Suprapubic skin (tissue), 4 donors: ENCODE data around the gene CD14. TPM values are rescaled to one million over a fixed set of nuclear protein-coding genes. Genes with fewer than 3 reads are reported as not detected.
"Not testable (repeated sequence)": the region's sequence is repeated elsewhere in the genome, so short reads cannot be mapped to it uniquely, and the experiment has no call there.

Experiments used
- DNase-seq, 2 donors: peaks; one replicate each; pipeline ENCODE4 v3.0.0-alpha.2; 2019; ENCODE audit warnings: low spot score in 2 of 2
- H3K27ac ChIP-seq: fragments of 200-600 bp; sonication (generic); one replicate; pipeline ENCODE4 v1.5.1; 2019
- H3K27me3 ChIP-seq: fragments of 200-600 bp; sonication (generic); one replicate; pipeline ENCODE4 v1.5.1; 2019
- H3K36me3 ChIP-seq: fragments of 200-600 bp; sonication (generic); one replicate; pipeline ENCODE4 v1.5.1; 2019
- H3K4me1 ChIP-seq: fragments of 200-600 bp; sonication (generic); one replicate; pipeline ENCODE4 v1.5.1; 2019
- H3K4me3 ChIP-seq: fragments of 200-600 bp; sonication (generic); one replicate; pipeline ENCODE4 v1.5.1; 2019; ENCODE audit warnings: mild to moderate bottlenecking
- H3K9me3 ChIP-seq: fragments of 200-600 bp; sonication (generic); one replicate; pipeline ENCODE4 v1.5.1; 2019
- CTCF ChIP-seq, 2 donors: fragments of 200-600 bp in 1 of 2; fragments of 450-650 bp in 1 of 2; sonication (generic) in 1 of 2; IDR thresholded peaks; one replicate each; pipeline ENCODE4 v1.5.1; 2016 to 2019; ENCODE audit warnings: antibody characterized with exemption in 2 of 2, mild to moderate bottlenecking in 1 of 2, moderate library complexity in 1 of 2
- EP300 ChIP-seq: sonication (generic); formaldehyde crosslinking; IDR thresholded peaks from one replicate; pipeline ENCODE4 v1.6.1; 2017; ENCODE audit warnings: antibody characterized with exemption
- POLR2A ChIP-seq, 2 donors: fragments of 450-650 bp; IDR thresholded peaks; one replicate each; pipeline ENCODE4 v1.6.1; 2017; ENCODE audit warnings: antibody characterized with exemption in 2 of 2, mild to moderate bottlenecking in 2 of 2, moderate library complexity in 2 of 2
- POLR2AphosphoS5 ChIP-seq, 3 donors: sonication (generic); formaldehyde crosslinking; IDR thresholded peaks; one replicate each; pipeline ENCODE4 v1.6.1; 2017; ENCODE audit warnings: antibody characterized with exemption in 3 of 3
- whole genome bisulfite sequencing: methylation state at CpG from one replicate; pipeline ENCODE4 v1.1.5; 2018; 5-methylcytosine and 5-hydroxymethylcytosine counted together
- total RNA-seq, 4 donors: library from RNA; depleted of rRNA; stranded (reverse); fragments of >200 nt; gene quantifications; one replicate each; pipeline ENCODE4 v1.1.0, GENCODE V29; 2016

The CD14 gene
- total RNA-seq, 4 donors from 2014 or later = 6.7 to 12.6 (median 9.9) TPM

- 18% methylated on average over 18 of the region's 18 CpGs for WGBS
- Histone ChIP-seq H3K4me3 (peak overlapping the region; percentile 91), H3K27ac (peak overlapping the region; percentile 94), H3K9me3 (no peaks in the 10 kb centered on the region), H3K27me3 (no peaks in the 10 kb centered on the region), H3K36me3 (peaks cover 63% of the 10 kb centered on the region), H3K4me1 (peaks cover 28% of the 10 kb centered on the region)
- DNase-seq = no peak
- TF ChIP-seq POLR2AphosphoS5 (IDR thresholded peaks at IDR 0.05) = no peak
- no peak for TF ChIP-seq CTCF (IDR thresholded peaks at IDR 0.05)
- TF ChIP-seq POLR2A (IDR thresholded peaks at IDR 0.05) = no peak
- TF ChIP-seq EP300 = no peak
Measured at GRCh38 chr5:140664030-140664358, 31.0 kb upstream of the CD14 start.

GRCh38 chr5:140660371-140660770 lies 27.4 kb upstream of the CD14 start:
- H3K4me3 ChIP-seq, H3K27me3 ChIP-seq, H3K27ac ChIP-seq, DNase-seq, H3K9me3 ChIP-seq: not testable (repeated sequence)
- 89% methylated on average over 6 of the region's 6 CpGs for WGBS
- peaks cover 78% of the 10 kb centered on the region for H3K36me3 ChIP-seq
- peaks cover 10% of the 10 kb centered on the region for H3K4me1 ChIP-seq

GRCh38 chr5:140658870-140659269 lies 25.9 kb upstream of the CD14 start:
- 96% methylated on average over 17 of the region's 17 CpGs for WGBS
- H3K9me3 ChIP-seq = no peaks in the 10 kb centered on the region
- TF ChIP-seq POLR2AphosphoS5 (IDR thresholded peaks at IDR 0.05) = no peak
- TF ChIP-seq CTCF (IDR thresholded peaks at IDR 0.05) = no peak
- no peak overlapping the region for H3K27ac ChIP-seq
- no peak overlapping the region for H3K4me3 ChIP-seq
- no peak for DNase-seq
- peaks cover 93% of the 10 kb centered on the region for H3K36me3 ChIP-seq
- H3K4me1 ChIP-seq = peaks cover 4% of the 10 kb centered on the region
- H3K27me3 ChIP-seq = no peaks in the 10 kb centered on the region

- Histone ChIP-seq H3K27me3 (no peaks in the 10 kb centered on the region), H3K27ac (peak overlapping the region; percentile 83), H3K36me3 (peaks cover 61% of the 10 kb centered on the region), H3K4me1 (peaks cover 27% of the 10 kb centered on the region), H3K4me3 (peak overlapping the region; percentile 69), H3K9me3 (no peaks in the 10 kb centered on the region)
- WGBS = 2% methylated on average over 19 of the region's 27 CpGs
- no peak for DNase-seq
- no peak for TF ChIP-seq POLR2A (IDR thresholded peaks at IDR 0.05)
- TF ChIP-seq CTCF (IDR thresholded peaks at IDR 0.05) = no peak
- TF ChIP-seq EP300 = no peak
- TF ChIP-seq POLR2AphosphoS5 (IDR thresholded peaks at IDR 0.05) = no peak
Measured at GRCh38 chr5:140647042-140647419, 14.1 kb upstream of the CD14 start.

- H3K36me3 ChIP-seq = peaks cover 38% of the 10 kb centered on the region
- H3K4me3 ChIP-seq = no peak overlapping the region
- 50% methylated on average over 3 of the region's 3 CpGs for WGBS
- H3K27ac ChIP-seq = no peak overlapping the region
- TF ChIP-seq POLR2A (IDR thresholded peaks at IDR 0.05) = no peak
- TF ChIP-seq POLR2AphosphoS5 (IDR thresholded peaks at IDR 0.05) = no peak
- TF ChIP-seq CTCF (IDR thresholded peaks at IDR 0.05) = no peak
- TF ChIP-seq EP300 = no peak
- H3K4me1 ChIP-seq = peaks cover 51% of the 10 kb centered on the region
- no peaks in the 10 kb centered on the region for H3K9me3 ChIP-seq
- no peaks in the 10 kb centered on the region for H3K27me3 ChIP-seq
- no peak for DNase-seq
Measured at GRCh38 chr5:140642718-140643117, 9.7 kb upstream of the CD14 start.

GRCh38 chr5:140641716-140642115 lies 8.7 kb upstream of the CD14 start:
- no peak overlapping the region for H3K27ac ChIP-seq
- H3K36me3 ChIP-seq = peaks cover 38% of the 10 kb centered on the region
- no peak overlapping the region for H3K4me3 ChIP-seq
- peaks cover 47% of the 10 kb centered on the region for H3K4me1 ChIP-seq
- no peaks in the 10 kb centered on the region for H3K27me3 ChIP-seq
- H3K9me3 ChIP-seq = no peaks in the 10 kb centered on the region
- WGBS = 81% methylated on average over 8 of the region's 8 CpGs
- no peak for DNase-seq
- no peak for TF ChIP-seq EP300
- no peak for TF ChIP-seq CTCF (IDR thresholded peaks at IDR 0.05)
- TF ChIP-seq POLR2A (IDR thresholded peaks at IDR 0.05) = no peak
- TF ChIP-seq POLR2AphosphoS5 (IDR thresholded peaks at IDR 0.05) = no peak
